ENCODE measurements around the gene CDC40.
"Not testable (repeated sequence)": the region's sequence is repeated elsewhere in the genome, so short reads cannot be mapped to it uniquely, and the experiment has no call there.

The CDC40 gene

DNA sequence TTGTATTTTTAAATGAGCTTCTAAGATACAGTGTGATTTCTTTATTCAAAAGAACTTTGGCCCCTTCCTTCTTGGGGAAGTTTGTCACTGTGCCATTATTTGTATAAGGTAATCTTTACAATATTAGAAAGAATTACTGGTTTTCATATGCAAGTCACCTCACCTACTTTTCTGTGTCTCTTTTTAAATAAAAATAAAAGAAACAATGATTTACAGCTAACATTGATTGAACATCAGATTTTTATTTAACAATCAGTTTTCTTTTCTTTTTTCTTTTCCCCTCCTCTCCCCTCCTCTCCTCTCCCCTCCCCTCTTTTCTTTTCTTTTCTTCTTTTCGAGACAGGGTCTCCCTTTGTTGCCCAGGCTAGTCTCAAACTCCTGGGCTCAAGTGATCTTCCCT lies 46.0 kb downstream of the CDC40 start:
- Mint-ChIP-seq H3K4me3 (no peak overlapping the region), H3K27ac (no peak overlapping the region), H3K36me3 (ENCODE audit: low read depth) (peaks cover 28% of the 10 kb centered on the region), H3K4me1 (ENCODE audit: low read depth) (no peaks in the 10 kb centered on the region), H3K9me3 (no peaks in the 10 kb centered on the region), H3K27me3 (ENCODE audit: low read depth) (no peaks in the 10 kb centered on the region)
- DNase-seq (ENCODE audit: low spot score) = no peak

DNA sequence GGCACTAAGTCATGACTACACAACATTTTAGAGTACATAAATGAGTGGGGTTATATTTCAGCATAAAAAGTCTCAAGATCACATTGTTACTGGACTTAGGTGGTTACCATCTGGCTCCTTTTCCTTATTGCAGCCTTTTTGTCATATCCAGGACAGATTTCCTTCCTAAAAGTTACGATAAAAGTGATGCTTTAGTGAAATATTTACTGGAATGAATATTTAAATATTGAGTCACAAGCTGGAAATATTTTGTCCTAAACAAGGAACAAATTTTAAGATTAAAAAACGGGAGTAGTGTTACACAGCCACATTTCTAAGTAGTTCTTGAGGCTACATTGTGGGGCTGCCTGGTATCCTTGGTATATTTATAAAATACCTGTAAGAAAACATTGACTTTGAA lies 52.2 kb downstream of the CDC40 start:
- H3K4me1 Mint-ChIP-seq (ENCODE audit: low read depth) = peaks cover 9% of the 10 kb centered on the region
- no peak overlapping the region for H3K27ac Mint-ChIP-seq

DNA sequence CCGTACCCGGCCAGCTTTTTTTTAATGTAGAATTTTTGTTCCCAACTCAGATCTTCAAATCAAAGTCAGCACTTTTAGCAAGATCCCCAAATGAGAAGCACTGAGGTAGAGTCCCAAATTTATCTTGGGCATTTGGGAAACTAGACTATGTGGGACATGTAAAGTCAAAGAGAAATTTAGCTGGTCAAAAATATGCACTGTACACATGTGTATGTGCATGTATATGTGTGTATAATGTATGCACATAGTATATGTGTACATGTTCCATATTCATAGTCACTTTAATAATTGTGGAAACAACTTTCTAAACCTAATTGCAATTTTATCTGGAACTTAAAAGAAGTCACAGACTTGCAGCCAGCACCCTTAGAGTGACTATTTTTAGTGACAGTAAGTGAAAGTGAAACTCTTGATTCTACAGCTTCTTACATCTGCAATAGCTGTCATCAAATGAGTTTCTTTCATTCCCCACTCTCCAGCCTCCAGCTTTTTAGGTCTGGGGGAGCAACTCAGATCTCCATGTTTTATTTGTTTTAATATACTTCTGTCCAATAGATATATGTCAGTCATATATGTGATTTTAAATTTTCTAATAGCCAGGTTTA lies 53.6 kb downstream of the CDC40 start:
- Mint-ChIP-seq H3K4me1 (ENCODE audit: low read depth) (peaks cover 9% of the 10 kb centered on the region), H3K36me3 (ENCODE audit: low read depth) (peaks cover 19% of the 10 kb centered on the region), H3K27me3 (ENCODE audit: low read depth) (no peaks in the 10 kb centered on the region), H3K4me3 (peak overlapping the region; percentile 29), H3K9me3 (no peaks in the 10 kb centered on the region), H3K27ac (peak overlapping the region; percentile 57)
- DNase-seq (ENCODE audit: low spot score) = no peak

More for the DNA sequence above, 52.2 kb downstream of the CDC40 start:
- H3K36me3 Mint-ChIP-seq (ENCODE audit: low read depth) = peaks cover 19% of the 10 kb centered on the region
- DNase-seq (ENCODE audit: low spot score) = no peak
- H3K9me3 Mint-ChIP-seq = no peaks in the 10 kb centered on the region
- H3K27me3 Mint-ChIP-seq (ENCODE audit: low read depth) = no peaks in the 10 kb centered on the region
- no peak overlapping the region for H3K4me3 Mint-ChIP-seq

DNA sequence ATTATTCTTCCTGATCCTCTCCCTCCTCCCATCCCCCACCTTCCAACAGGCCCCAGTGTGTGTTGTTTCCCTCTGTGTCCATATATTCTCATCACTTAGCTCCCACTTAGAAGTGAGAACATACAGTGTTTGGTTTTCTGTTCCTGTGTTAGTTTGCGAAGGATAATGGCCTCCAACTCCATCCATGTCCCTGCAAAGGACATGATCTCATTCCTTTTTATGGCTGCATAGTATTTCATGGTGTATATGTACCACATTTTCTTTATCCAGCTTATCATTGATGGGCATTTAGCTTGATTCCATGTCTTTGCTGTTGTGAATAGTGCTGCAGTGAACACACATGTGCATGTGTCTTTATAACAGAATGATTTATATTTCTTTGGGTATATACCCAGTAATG lies 55.8 kb downstream of the CDC40 start:
- not testable (repeated sequence) for DNase-seq (ENCODE audit: low spot score); H3K4me3 Mint-ChIP-seq; H3K4me1 Mint-ChIP-seq (ENCODE audit: low read depth); H3K27me3 Mint-ChIP-seq (ENCODE audit: low read depth); H3K27ac Mint-ChIP-seq; H3K9me3 Mint-ChIP-seq
- peaks cover 12% of the 10 kb centered on the region for H3K36me3 Mint-ChIP-seq (ENCODE audit: low read depth)

DNA sequence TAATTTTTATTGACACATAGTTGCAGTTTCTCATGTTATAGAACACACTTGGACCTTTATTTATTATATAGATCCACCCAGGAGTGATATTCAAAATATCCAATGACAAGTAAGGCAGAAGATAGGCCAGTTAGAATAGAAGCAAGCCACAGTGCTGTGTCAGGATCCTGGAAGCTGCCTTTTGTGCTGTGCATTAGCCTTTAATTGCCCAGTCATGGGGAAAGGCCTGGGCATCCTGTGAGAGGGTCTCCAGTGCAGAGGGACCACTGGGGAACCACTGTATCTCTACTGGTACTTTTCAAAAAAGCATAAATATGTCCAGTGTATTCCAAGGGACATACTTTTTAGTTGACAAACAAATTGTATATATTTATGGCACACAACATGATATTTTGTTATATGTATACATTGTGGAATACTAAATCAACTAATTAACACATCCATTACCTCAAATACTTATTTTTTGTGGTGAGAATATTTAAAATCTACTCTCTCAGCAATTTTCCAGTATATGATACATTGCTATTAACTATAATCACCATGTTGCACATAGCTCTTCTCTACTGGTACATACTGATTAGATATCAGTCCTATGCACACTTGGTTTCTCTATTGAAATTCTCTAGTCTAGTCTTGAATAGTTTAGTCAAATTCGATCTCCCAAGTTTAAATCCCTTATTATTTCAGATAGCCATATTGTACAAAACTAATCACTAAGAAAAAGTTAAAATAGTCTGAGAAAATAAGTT lies 59.5 kb downstream of the CDC40 start:
- Mint-ChIP-seq H3K4me1 (ENCODE audit: low read depth) (no peaks in the 10 kb centered on the region), H3K36me3 (ENCODE audit: low read depth) (peaks cover 12% of the 10 kb centered on the region), H3K27ac (no peak overlapping the region), H3K4me3 (no peak overlapping the region), H3K27me3 (ENCODE audit: low read depth) (no peaks in the 10 kb centered on the region), H3K9me3 (no peaks in the 10 kb centered on the region)
- no peak for DNase-seq (ENCODE audit: low spot score)

DNA sequence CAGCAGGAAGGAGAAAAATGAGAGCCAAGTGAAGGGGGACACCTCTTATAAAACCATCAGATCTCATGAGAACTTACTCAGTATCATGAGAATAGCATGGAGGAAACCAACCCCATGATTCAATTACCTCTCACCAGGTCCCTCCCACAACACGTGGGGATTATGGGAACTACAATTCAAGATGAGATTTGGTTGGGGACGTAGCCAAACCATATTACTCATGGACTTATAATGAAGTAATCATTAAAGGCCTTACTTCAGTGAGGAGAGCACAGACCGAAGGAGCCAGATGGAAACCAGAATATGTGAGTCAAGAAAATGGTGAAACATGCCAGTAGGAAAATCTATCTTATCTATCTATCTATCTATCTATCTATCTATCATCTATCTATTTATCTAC lies 64.4 kb downstream of the CDC40 start:
- H3K27ac Mint-ChIP-seq; H3K27me3 Mint-ChIP-seq (ENCODE audit: low read depth); H3K4me1 Mint-ChIP-seq (ENCODE audit: low read depth); H3K4me3 Mint-ChIP-seq; DNase-seq (ENCODE audit: low spot score); H3K9me3 Mint-ChIP-seq; H3K36me3 Mint-ChIP-seq (ENCODE audit: low read depth): not testable (repeated sequence)

DNA sequence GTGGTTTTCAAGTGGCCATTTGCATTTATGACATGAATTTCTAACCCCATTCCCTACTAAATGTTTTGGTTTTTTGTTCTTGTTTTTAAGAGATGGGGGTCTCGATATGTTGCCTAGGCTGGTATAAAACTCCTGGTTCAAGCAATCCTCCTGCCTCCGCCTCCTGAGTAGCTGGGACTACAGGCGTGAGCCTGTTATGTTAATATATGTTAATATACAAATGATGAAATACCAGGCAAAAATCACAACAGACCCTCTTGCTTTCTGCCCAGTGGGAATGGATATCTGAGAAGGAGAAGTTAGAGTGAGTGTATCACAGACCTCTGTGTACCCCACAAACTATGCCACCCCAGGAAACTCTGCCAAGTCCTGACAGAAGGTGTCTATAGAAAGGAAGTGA lies 66.2 kb downstream of the CDC40 start:
- Mint-ChIP-seq H3K9me3 (no peaks in the 10 kb centered on the region), H3K27me3 (ENCODE audit: low read depth) (no peaks in the 10 kb centered on the region), H3K4me1 (ENCODE audit: low read depth) (no peaks in the 10 kb centered on the region), H3K27ac (no peak overlapping the region), H3K4me3 (no peak overlapping the region), H3K36me3 (ENCODE audit: low read depth) (peaks cover 1% of the 10 kb centered on the region)
- no peak for DNase-seq (ENCODE audit: low spot score)

DNA sequence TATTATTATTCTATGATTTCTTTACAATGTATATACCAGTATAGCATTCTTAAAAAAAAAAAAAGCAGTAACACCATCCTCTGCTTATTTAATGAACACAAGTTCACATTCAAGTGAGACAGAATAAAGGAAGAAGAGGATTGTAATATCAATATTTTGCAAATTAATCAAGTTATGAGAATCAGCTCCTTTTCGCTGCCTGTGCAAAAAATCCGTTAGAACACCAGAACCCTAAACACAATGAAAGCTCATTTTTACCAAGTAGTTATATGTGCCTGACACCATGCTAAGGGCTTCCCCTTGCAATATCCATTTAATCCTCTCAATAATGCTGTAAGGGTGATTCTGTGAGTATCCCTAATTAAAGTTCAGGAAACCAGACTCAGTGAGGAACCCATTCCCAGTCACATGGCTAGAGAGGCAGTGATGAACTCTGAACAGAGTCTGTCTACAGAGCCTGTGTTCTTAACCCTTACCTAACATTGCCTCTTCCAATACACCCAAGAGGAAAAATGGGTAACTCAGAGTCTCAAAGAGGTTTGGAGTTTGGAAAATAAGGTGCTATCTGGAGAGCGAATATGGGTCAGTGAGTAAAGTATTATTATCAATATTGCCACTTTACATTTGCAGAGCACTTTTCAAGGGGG lies 66.8 kb downstream of the CDC40 start:
- H3K36me3 Mint-ChIP-seq (ENCODE audit: low read depth) = peaks cover 1% of the 10 kb centered on the region
- no peaks in the 10 kb centered on the region for H3K9me3 Mint-ChIP-seq

DNA sequence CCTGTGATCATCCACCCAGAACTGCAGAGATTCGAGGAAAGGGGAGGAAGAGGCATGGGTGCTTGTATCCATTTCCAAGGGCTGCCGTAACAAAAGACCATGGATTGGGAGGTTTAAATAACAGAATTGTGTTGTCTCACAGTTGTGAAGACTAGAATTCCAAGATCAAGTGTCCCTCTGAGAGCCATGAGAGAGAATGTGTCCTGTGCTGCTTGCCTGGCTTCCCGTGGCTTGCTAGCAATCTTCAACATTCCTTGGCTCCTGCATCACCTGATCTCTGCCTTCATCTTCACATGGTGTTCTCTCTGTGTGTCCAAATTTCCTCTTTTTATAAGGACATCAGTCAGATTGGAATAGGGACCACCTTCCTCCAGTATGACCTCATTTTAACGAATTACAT lies 69.8 kb downstream of the CDC40 start:
- no peaks in the 10 kb centered on the region for H3K27me3 Mint-ChIP-seq (ENCODE audit: low read depth)
- DNase-seq (ENCODE audit: low spot score) = no peak
- no peaks in the 10 kb centered on the region for H3K9me3 Mint-ChIP-seq
- H3K36me3 Mint-ChIP-seq (ENCODE audit: low read depth) = no peaks in the 10 kb centered on the region
- no peak overlapping the region for H3K27ac Mint-ChIP-seq
- H3K4me1 Mint-ChIP-seq (ENCODE audit: low read depth) = no peaks in the 10 kb centered on the region
- H3K4me3 Mint-ChIP-seq = no peak overlapping the region

More for the DNA sequence above, 66.8 kb downstream of the CDC40 start:
- no peak overlapping the region for H3K27ac Mint-ChIP-seq
- DNase-seq (ENCODE audit: low spot score) = no peak
- H3K4me3 Mint-ChIP-seq = no peak overlapping the region
- no peaks in the 10 kb centered on the region for H3K27me3 Mint-ChIP-seq (ENCODE audit: low read depth)
- H3K4me1 Mint-ChIP-seq (ENCODE audit: low read depth) = no peaks in the 10 kb centered on the region

DNA sequence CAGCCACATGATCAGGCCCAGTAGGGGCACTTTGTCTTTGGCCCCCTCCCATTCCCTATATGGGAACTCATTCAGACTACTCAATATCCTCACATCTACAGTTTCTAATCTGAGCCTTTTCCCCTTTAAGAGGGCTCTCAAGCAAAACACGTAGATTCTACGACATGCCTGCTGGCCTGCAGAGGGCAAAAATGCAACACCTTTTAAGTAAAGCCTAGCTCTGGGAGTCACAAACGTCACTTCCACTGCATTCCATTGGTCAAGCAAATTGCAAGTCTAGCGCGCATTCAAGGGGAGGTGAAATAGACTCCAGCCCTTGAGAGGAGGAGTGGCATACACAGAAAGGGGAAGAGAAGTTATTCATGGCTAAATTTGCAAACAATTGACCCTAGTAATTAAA lies 70.6 kb downstream of the CDC40 start:
- Mint-ChIP-seq H3K27me3 (ENCODE audit: low read depth) (no peaks in the 10 kb centered on the region), H3K9me3 (no peaks in the 10 kb centered on the region), H3K4me1 (ENCODE audit: low read depth) (no peaks in the 10 kb centered on the region), H3K36me3 (ENCODE audit: low read depth) (no peaks in the 10 kb centered on the region), H3K27ac (no peak overlapping the region), H3K4me3 (no peak overlapping the region)
- DNase-seq (ENCODE audit: low spot score) = no peak

DNA sequence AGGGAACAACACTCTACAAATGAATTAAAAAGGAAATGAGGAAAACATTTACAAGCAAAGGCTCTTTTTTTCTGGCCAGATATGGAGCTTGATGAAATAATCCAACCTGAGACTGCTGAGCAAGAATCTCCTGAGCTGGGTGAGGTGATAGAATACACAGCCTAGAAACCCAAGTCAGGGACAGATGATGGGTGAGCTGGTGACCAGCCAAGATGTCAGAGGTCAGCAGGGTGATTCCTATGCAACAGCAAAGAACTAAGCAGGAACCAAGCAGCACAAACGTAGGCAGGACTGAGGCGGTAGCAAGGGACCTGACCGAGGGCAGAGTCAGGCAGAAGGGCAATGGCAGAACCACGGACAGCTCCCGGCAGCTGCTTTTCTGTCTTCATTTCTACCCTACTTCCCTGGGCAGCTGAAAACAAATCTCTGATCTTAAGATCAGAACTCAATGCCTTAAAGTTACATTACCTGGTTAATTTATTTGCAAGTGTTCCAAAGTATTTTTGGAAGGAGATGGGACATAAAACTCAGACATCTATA lies 75.1 kb downstream of the CDC40 start:
- H3K27me3 Mint-ChIP-seq (ENCODE audit: low read depth) = no peaks in the 10 kb centered on the region
- DNase-seq (ENCODE audit: low spot score) = no peak
- no peak overlapping the region for H3K27ac Mint-ChIP-seq
- H3K36me3 Mint-ChIP-seq (ENCODE audit: low read depth) = no peaks in the 10 kb centered on the region
- no peaks in the 10 kb centered on the region for H3K9me3 Mint-ChIP-seq
- H3K4me1 Mint-ChIP-seq (ENCODE audit: low read depth) = no peaks in the 10 kb centered on the region
- H3K4me3 Mint-ChIP-seq = no peak overlapping the region

DNA sequence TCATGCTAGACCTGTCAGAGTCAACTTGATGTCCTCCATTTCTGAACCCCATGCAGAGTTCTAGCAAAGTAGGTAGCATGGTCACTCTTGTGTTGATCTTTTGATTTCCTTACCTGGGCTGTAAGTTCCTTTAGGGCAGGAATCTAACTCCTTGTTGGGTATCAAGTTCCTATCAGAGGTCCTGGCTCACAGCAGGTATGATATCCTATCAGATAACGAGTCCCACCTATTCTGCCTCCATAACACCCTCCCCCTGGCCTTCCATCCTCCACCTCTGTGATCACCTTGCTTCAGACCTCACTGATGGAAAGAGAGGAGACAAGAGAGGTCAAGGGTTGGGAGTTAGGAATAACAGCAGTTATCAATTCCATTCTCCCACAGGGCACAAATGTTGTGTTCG lies 76.1 kb downstream of the CDC40 start:
- no peaks in the 10 kb centered on the region for H3K36me3 Mint-ChIP-seq (ENCODE audit: low read depth)

DNA sequence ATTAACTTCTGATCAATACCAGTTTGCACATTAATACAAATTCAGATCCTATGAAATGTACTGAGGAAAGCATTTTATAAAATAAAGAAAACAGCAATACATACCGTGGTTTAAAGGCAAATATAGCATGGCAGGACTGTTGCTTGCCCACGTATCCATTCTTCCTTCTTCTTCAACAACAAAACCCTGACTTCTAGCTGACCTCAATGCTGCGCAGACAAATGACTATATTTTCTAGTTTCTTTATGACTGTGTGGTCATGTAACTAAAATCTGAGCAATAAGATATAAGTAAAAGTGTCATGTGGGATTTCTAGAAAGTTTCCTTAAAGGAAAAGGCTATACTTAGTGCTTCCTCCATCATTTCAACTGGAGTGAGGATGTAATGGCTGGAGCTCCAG lies 85.0 kb downstream of the CDC40 start:
- no peaks in the 10 kb centered on the region for H3K4me1 Mint-ChIP-seq (ENCODE audit: low read depth)
- H3K27me3 Mint-ChIP-seq (ENCODE audit: low read depth) = no peaks in the 10 kb centered on the region
- H3K36me3 Mint-ChIP-seq (ENCODE audit: low read depth) = no peaks in the 10 kb centered on the region
- H3K27ac Mint-ChIP-seq = no peak overlapping the region
- H3K9me3 Mint-ChIP-seq = no peaks in the 10 kb centered on the region
- no peak for DNase-seq (ENCODE audit: low spot score)
- H3K4me3 Mint-ChIP-seq = no peak overlapping the region

More for the DNA sequence above, 76.1 kb downstream of the CDC40 start:
- Mint-ChIP-seq H3K9me3 (no peaks in the 10 kb centered on the region), H3K4me1 (ENCODE audit: low read depth) (no peaks in the 10 kb centered on the region), H3K27me3 (ENCODE audit: low read depth) (no peaks in the 10 kb centered on the region), H3K4me3 (no peak overlapping the region), H3K27ac (no peak overlapping the region)
- no peak for DNase-seq (ENCODE audit: low spot score)

DNA sequence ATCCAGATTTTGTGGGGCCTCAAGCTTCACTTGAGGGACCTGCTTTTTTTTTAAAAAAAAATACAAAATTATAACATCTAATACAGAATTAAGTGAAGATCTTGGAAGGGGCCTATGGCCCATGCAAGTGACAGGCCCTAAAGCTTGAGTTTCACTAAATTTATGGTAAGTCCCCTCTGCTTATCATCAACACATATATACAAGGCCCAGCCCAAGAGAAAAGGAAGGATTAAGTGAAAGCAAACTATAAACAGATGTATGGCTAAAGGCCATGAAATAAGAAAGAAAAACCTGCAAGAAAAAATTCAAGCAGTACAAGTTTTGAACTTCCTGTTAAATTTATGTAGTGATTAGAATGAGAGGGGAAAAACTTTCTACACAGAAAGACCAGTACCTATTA lies 86.8 kb downstream of the CDC40 start:
- Mint-ChIP-seq H3K36me3 (ENCODE audit: low read depth) (no peaks in the 10 kb centered on the region), H3K27me3 (ENCODE audit: low read depth) (no peaks in the 10 kb centered on the region), H3K4me3 (no peak overlapping the region), H3K27ac (no peak overlapping the region), H3K4me1 (ENCODE audit: low read depth) (no peaks in the 10 kb centered on the region), H3K9me3 (no peaks in the 10 kb centered on the region)
- DNase-seq (ENCODE audit: low spot score) = no peak
